AML-193 (cell line): ENCODE results near the gene FAM120B.

Experiments used
- DNase-seq, 2 experiments: peaks; one replicate each; lab custom pipeline; 2025; lab: John Stamatoyannopoulos, UW

Gene FAM120B

GRCh38 chr6:170456334-170456733, 149.8 kb downstream of the FAM120B start:
- DNase-seq: no peak
